HL-60 (cell line): ENCODE measurements around the gene VPS26C.

Experiments
- DNase-seq, 2 experiments: peaks; one replicate each; pipeline ENCODE4 v3.0.0-alpha.2; 2010 to 2020; ENCODE audit warnings: low read depth in 1 of 2, low spot score in 1 of 2
- H3K27ac ChIP-seq: fragments of 250-450 bp; sonication (Bioruptor Pico); replicated peaks from 2 replicates; pipeline ENCODE4 v1.5.1; 2020; ENCODE audit warnings: mild to moderate bottlenecking, moderate library complexity
- H3K27me3 ChIP-seq: fragments of 250-450 bp; sonication (Bioruptor Pico); 2 replicates; pipeline ENCODE4 v1.5.1; 2021; ENCODE audit warnings: mild to moderate bottlenecking, moderate library complexity; ENCODE audit not compliant: insufficient read depth, poor library complexity, severe bottlenecking
- H3K4me3 ChIP-seq: replicated peaks from 2 replicates; pipeline ENCODE4 v1.5.1; 2011; ENCODE audit warnings: mild to moderate bottlenecking, control low read depth, low read length; ENCODE audit not compliant: insufficient read depth
- CTCF ChIP-seq: IDR thresholded peaks from one replicate; pipeline ENCODE4 v1.5.1; 2011; ENCODE audit warnings: low read length, control low read depth, inconsistent platforms; ENCODE audit not compliant: insufficient read depth
- GABPA ChIP-seq: IDR thresholded peaks from 2 replicates; pipeline ENCODE4 v1.6.1; 2012; ENCODE audit warnings: low read depth
- POLR2AphosphoS5 ChIP-seq: IDR thresholded peaks from 2 replicates; pipeline ENCODE4 v1.6.1; 2012; ENCODE audit warnings: low read depth
- REST ChIP-seq: IDR thresholded peaks from 2 replicates; pipeline ENCODE4 v1.6.1; 2012; ENCODE audit warnings: low read depth; ENCODE audit not compliant: insufficient replicate concordance
- SPI1 ChIP-seq: IDR thresholded peaks from 2 replicates; pipeline ENCODE4 v1.6.1; 2012; ENCODE audit warnings: low read depth, mild to moderate bottlenecking, borderline replicate concordance

Gene VPS26C

GRCh38 chr21:37197746-37198145 is 69.4 kb downstream of the VPS26C start:
- Histone ChIP-seq H3K27ac (no peak overlapping the region), H3K27me3 (no peaks in the 10 kb centered on the region)
- TF ChIP-seq REST (no peak), POLR2AphosphoS5 (no peak), SPI1 (no peak), CTCF (no peak), GABPA (no peak)

GRCh38 chr21:37196847-37197246 is 70.3 kb downstream of the VPS26C start:
- TF ChIP-seq CTCF (no peak), GABPA (no peak), REST (no peak), SPI1 (no peak), POLR2AphosphoS5 (no peak)
- H3K4me3 ChIP-seq = no peak overlapping the region
- H3K27ac ChIP-seq = no peak overlapping the region
- no peak for DNase-seq
- H3K27me3 ChIP-seq = no peaks in the 10 kb centered on the region

More at GRCh38 chr21:37197746-37198145, 69.4 kb downstream of the VPS26C start:
- DNase-seq = no peak
- no peak overlapping the region for H3K4me3 ChIP-seq

GRCh38 chr21:37195610-37196009 is 71.5 kb downstream of the VPS26C start:
- no peaks in the 10 kb centered on the region for H3K27me3 ChIP-seq
- no peak overlapping the region for H3K4me3 ChIP-seq
- no peak overlapping the region for H3K27ac ChIP-seq
- DNase-seq = no peak
- TF ChIP-seq GABPA = no peak
- TF ChIP-seq SPI1 = no peak
- no peak for TF ChIP-seq POLR2AphosphoS5
- TF ChIP-seq REST = no peak
- no peak for TF ChIP-seq CTCF
